Muscle of back (tissue), 11 donors: ENCODE results near the gene WNT3. TPM values are rescaled to one million over a fixed set of nuclear protein-coding genes. Genes with fewer than 3 reads are reported as not detected.
A peak's percentile ranks its signal among the peaks of the same experiment; 100 is the strongest.
"Not testable (repeated sequence)": the region's sequence is repeated elsewhere in the genome, so short reads cannot be mapped to it uniquely, and the experiment has no call there.

ENCODE experiments used
- DNase-seq, 3 donors: peaks; one replicate each; pipeline versions ENCODE4 v3.0.0 to v3.0.0-alpha.2; 2013
- polyA plus RNA-seq, 10 donors: library from polyadenylated mRNA; unstranded; fragments of 120-200 nt; gene quantifications; one replicate each; pipeline ENCODE4 v1.2.1, GENCODE V29; 2013; ENCODE audit not compliant: insufficient read length in 10 of 10

Gene WNT3
- polyA plus RNA-seq, 10 donors, result 2.2 to 14.9 (median 2.6) TPM

GRCh38 chr17:46814446-46814845, 4.0 kb downstream of the WNT3 start:
- DNase-seq, result no peak

GRCh38 chr17:46813920-46814319, 4.6 kb downstream of the WNT3 start:
- DNase-seq, result no peak

GRCh38 chr17:46812624-46813318, 5.7 kb downstream of the WNT3 start:
- no peak for DNase-seq

GRCh38 chr17:46811978-46812583, 6.4 kb downstream of the WNT3 start:
- DNase-seq, result peak in 1 of 3 donors; percentile 65

- no peak for DNase-seq
These were observed 7.7 kb downstream of the WNT3 start for GRCh38 chr17:46810837-46811236.

GRCh38 chr17:46809110-46809571, 9.4 kb downstream of the WNT3 start:
- no peak for DNase-seq

GRCh38 chr17:46805771-46806170, 12.7 kb downstream of the WNT3 start:
- no peak for DNase-seq

- DNase-seq, result no peak
These were observed 14.9 kb downstream of the WNT3 start for GRCh38 chr17:46803544-46803943.

- DNase-seq, result no peak
These were observed 15.7 kb downstream of the WNT3 start for GRCh38 chr17:46802800-46803199.

GRCh38 chr17:46800573-46800972, 17.9 kb downstream of the WNT3 start:
- DNase-seq, result no peak

- DNase-seq, result no peak
These were observed 21.4 kb downstream of the WNT3 start for GRCh38 chr17:46796956-46797530.

- DNase-seq, result no peak
These were observed 22.0 kb downstream of the WNT3 start for GRCh38 chr17:46796524-46796923.

- no peak for DNase-seq
These were observed 22.4 kb downstream of the WNT3 start for GRCh38 chr17:46796084-46796483.

GRCh38 chr17:46795379-46795952, 23.0 kb downstream of the WNT3 start:
- no peak for DNase-seq

- no peak for DNase-seq
These were observed 24.2 kb downstream of the WNT3 start for GRCh38 chr17:46794318-46794717.

- no peak for DNase-seq
These were observed 25.0 kb downstream of the WNT3 start for GRCh38 chr17:46793541-46793940.

- DNase-seq, result not testable (repeated sequence)
These were observed 25.5 kb downstream of the WNT3 start for GRCh38 chr17:46793023-46793422.

GRCh38 chr17:46792071-46792470, 26.4 kb downstream of the WNT3 start:
- no peak for DNase-seq

- DNase-seq, result no peak
These were observed 27.0 kb downstream of the WNT3 start for GRCh38 chr17:46791531-46791930.

- DNase-seq, result no peak
These were observed 28.3 kb downstream of the WNT3 start for GRCh38 chr17:46790216-46790615.

- DNase-seq, result no peak
These were observed 28.9 kb downstream of the WNT3 start for GRCh38 chr17:46789610-46790009.

GRCh38 chr17:46788796-46789195, 29.7 kb downstream of the WNT3 start:
- DNase-seq, result no peak

- no peak for DNase-seq
These were observed 30.2 kb downstream of the WNT3 start for GRCh38 chr17:46788300-46788699.
